CD4-positive, alpha-beta T cell treated with Interferon alpha-2 for 1 hour (primary cell): ENCODE measurements around the gene DCLK2.

Experiments
- DNase-seq, 2 donors: peaks; one replicate each; pipeline ENCODE4 v3.0.0-alpha.2; 2020 to 2022

DCLK2 gene

GRCh38 chr4:150212485-150212884 is 134.2 kb downstream of the DCLK2 start:
- DNase-seq, result no peak

GRCh38 chr4:150212927-150213326 is 134.7 kb downstream of the DCLK2 start:
- DNase-seq, result no peak

- DNase-seq, result no peak
Observed at GRCh38 chr4:150215601-150216000, 137.4 kb downstream of the DCLK2 start.

GRCh38 chr4:150216726-150217125 is 138.5 kb downstream of the DCLK2 start:
- DNase-seq, result no peak

- DNase-seq, result no peak
Observed at GRCh38 chr4:150217192-150217591, 138.9 kb downstream of the DCLK2 start.

GRCh38 chr4:150217808-150218207 is 139.6 kb downstream of the DCLK2 start:
- DNase-seq, result no peak

GRCh38 chr4:150218447-150218846 is 140.2 kb downstream of the DCLK2 start:
- DNase-seq, result no peak

GRCh38 chr4:150219841-150220240 is 141.6 kb downstream of the DCLK2 start:
- DNase-seq, result no peak

GRCh38 chr4:150224896-150225591 is 146.8 kb downstream of the DCLK2 start:
- no peak for DNase-seq

- no peak for DNase-seq
Observed at GRCh38 chr4:150229520-150229919, 151.3 kb downstream of the DCLK2 start.

- DNase-seq, result no peak
Observed at GRCh38 chr4:150230561-150230960, 152.3 kb downstream of the DCLK2 start.

- DNase-seq, result no peak
Observed at GRCh38 chr4:150231107-150231770, 153.0 kb downstream of the DCLK2 start.

- DNase-seq, result no peak
Observed at GRCh38 chr4:150232029-150232428, 153.8 kb downstream of the DCLK2 start.

GRCh38 chr4:150234246-150234645 is 156.0 kb downstream of the DCLK2 start:
- no peak for DNase-seq

GRCh38 chr4:150235317-150235716 is 157.1 kb downstream of the DCLK2 start:
- DNase-seq, result no peak

GRCh38 chr4:150235808-150236271 is 157.6 kb downstream of the DCLK2 start:
- DNase-seq, result no peak

- DNase-seq, result no peak
Observed at GRCh38 chr4:150236626-150237025, 158.4 kb downstream of the DCLK2 start.

- DNase-seq, result no peak
Observed at GRCh38 chr4:150237110-150237872, 159.0 kb downstream of the DCLK2 start.

GRCh38 chr4:150238591-150238990 is 160.3 kb downstream of the DCLK2 start:
- DNase-seq, result no peak

- DNase-seq, result no peak
Observed at GRCh38 chr4:150240011-150240410, 161.8 kb downstream of the DCLK2 start.

- DNase-seq, result peak in 1 of 2 donors; percentile 16
Observed at GRCh38 chr4:150242820-150243458, 164.7 kb downstream of the DCLK2 start.

GRCh38 chr4:150243932-150244331 is 165.7 kb downstream of the DCLK2 start:
- no peak for DNase-seq

- no peak for DNase-seq
Observed at GRCh38 chr4:150244600-150244999, 166.4 kb downstream of the DCLK2 start.
